ENCODE results near the gene HELZ. TPM values are rescaled to one million over a fixed set of nuclear protein-coding genes. Genes with fewer than 3 reads are reported as not detected.
A peak's percentile ranks its signal among the peaks of the same experiment; 100 is the strongest.
"Not testable (repeated sequence)": the region's sequence is repeated elsewhere in the genome, so short reads cannot be mapped to it uniquely, and the experiment has no call there.

HELZ gene
- polyA plus RNA-seq, 1 donor = 25.7 TPM

DNA sequence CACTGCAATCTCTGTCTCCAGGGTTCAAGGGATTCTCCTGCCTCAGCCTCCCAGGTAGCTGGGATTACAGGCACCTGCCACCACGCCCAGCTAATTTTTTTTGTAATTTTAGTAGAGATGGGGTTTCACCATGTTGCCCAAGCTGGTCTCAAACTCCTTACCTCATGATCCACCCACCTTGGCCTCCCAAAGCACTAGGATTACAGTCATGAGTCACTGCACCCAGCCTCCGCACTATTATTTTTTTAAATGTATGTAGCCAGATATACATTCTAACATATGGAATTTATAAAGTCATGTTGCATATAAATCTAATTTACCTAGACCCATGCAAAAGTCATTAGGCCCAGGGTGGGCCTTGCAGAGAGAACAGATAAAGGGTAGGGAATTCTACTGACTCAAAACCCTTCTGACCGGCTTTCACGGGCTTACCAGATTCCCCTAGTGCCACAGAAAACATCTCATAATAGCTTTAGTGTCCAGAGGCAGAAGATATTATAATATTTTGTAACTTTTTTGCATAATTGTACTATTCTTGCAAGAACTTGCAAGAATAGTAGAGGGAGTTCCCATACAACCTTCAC is 20.5 kb upstream of the HELZ start:
- no peak overlapping the region for H3K4me3 ChIP-seq (ENCODE audit: low read length)
- WGBS (ENCODE audit: insufficient coverage, low lambda C conversion rate) = no CpG with 5 or more reads among the region's 4 CpGs
- no peaks in the 10 kb centered on the region for H3K27me3 ChIP-seq (ENCODE audit: control insufficient read depth, insufficient read depth, low read length)
- peaks cover 4% of the 10 kb centered on the region for H3K4me1 ChIP-seq (ENCODE audit: control insufficient read depth, insufficient read depth, low read length)
- H3K27ac ChIP-seq (ENCODE audit: low read length) = no peak overlapping the region
- H3K36me3 ChIP-seq (ENCODE audit: control insufficient read depth, insufficient read depth, low read length) = no peaks in the 10 kb centered on the region
- H3K9me3 ChIP-seq (ENCODE audit: control insufficient read depth, low read depth, low read length) = no peaks in the 10 kb centered on the region
- no peak for DNase-seq

GRCh38 chr17:67262435-67263117 is 17.6 kb upstream of the HELZ start:
- H3K9me3 ChIP-seq (ENCODE audit: control insufficient read depth, low read depth, low read length) = no peaks in the 10 kb centered on the region
- peak; percentile 27 to 71 for DNase-seq
- no peaks in the 10 kb centered on the region for H3K27me3 ChIP-seq (ENCODE audit: control insufficient read depth, insufficient read depth, low read length)
- H3K36me3 ChIP-seq (ENCODE audit: control insufficient read depth, insufficient read depth, low read length) = no peaks in the 10 kb centered on the region
- peak overlapping the region; percentile 36 for H3K27ac ChIP-seq (ENCODE audit: low read length)
- H3K4me1 ChIP-seq (ENCODE audit: control insufficient read depth, insufficient read depth, low read length) = peaks cover 10% of the 10 kb centered on the region
- no peak overlapping the region for H3K4me3 ChIP-seq (ENCODE audit: low read length)
- 50% methylated on average over 1 of the region's 7 CpGs for WGBS (ENCODE audit: insufficient coverage, low lambda C conversion rate)

DNA sequence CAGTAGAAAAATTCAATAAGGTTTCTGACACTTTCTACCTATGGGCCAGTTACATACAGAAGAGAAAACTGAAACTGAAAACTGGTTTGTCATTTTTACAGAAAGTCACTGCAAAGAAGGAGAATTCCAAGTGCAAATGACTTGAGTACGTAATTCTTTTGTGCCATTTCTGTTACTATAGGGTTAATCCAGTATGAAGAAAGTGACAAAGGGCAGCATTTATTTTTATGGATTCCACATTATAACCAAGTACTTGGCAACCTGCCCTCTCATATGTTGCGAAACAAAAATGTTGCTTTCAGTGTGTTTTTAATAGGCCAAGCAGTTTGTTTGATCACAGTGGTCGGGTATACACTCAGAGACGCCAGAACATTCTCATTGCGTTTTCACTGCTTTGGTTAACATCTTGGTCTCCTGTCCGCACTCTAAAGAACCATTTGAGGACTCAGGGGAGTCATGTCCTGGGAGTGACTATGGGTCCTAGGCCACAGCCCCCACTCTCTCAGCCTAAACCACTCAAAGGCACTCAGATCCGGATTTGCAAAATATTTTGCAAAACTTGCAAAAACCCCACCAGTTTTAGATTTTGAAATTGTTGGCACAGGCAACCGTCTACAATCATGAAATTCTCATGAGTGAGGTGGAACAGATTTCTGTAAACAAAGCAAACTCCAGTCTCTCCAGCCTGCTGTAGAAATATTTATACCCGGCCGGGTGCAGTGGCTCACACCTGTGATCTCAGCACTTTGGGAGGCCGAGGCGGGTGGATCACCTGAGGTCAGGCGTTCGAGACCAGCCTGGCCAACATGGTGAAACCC is 15.4 kb upstream of the HELZ start:
- H3K27me3 ChIP-seq (ENCODE audit: control insufficient read depth, insufficient read depth, low read length) = no peaks in the 10 kb centered on the region
- H3K4me3 ChIP-seq (ENCODE audit: low read length) = no peak overlapping the region
- H3K9me3 ChIP-seq (ENCODE audit: control insufficient read depth, low read depth, low read length) = peaks cover 4% of the 10 kb centered on the region
- peak; percentile 75 to 91 for DNase-seq
- no peaks in the 10 kb centered on the region for H3K36me3 ChIP-seq (ENCODE audit: control insufficient read depth, insufficient read depth, low read length)
- peaks cover 10% of the 10 kb centered on the region for H3K4me1 ChIP-seq (ENCODE audit: control insufficient read depth, insufficient read depth, low read length)
- no CpG with 5 or more reads among the region's 14 CpGs for WGBS (ENCODE audit: insufficient coverage, low lambda C conversion rate)
- H3K27ac ChIP-seq (ENCODE audit: low read length) = peak overlapping the region; percentile 87

GRCh38 chr17:67258821-67259468 is 13.9 kb upstream of the HELZ start:
- no CpG with 5 or more reads among the region's 11 CpGs for WGBS (ENCODE audit: insufficient coverage, low lambda C conversion rate)
- Histone ChIP-seq H3K27me3 (ENCODE audit: control insufficient read depth, insufficient read depth, low read length) (no peaks in the 10 kb centered on the region), H3K4me3 (ENCODE audit: low read length) (no peak overlapping the region), H3K36me3 (ENCODE audit: control insufficient read depth, insufficient read depth, low read length) (no peaks in the 10 kb centered on the region), H3K4me1 (ENCODE audit: control insufficient read depth, insufficient read depth, low read length) (peaks cover 10% of the 10 kb centered on the region), H3K27ac (ENCODE audit: low read length) (no peak overlapping the region), H3K9me3 (ENCODE audit: control insufficient read depth, low read depth, low read length) (peaks cover 4% of the 10 kb centered on the region)
- no peak for DNase-seq

- Histone ChIP-seq H3K4me3 (ENCODE audit: low read length) (no peak overlapping the region), H3K36me3 (ENCODE audit: control insufficient read depth, insufficient read depth, low read length) (no peaks in the 10 kb centered on the region), H3K4me1 (ENCODE audit: control insufficient read depth, insufficient read depth, low read length) (peaks cover 7% of the 10 kb centered on the region), H3K9me3 (ENCODE audit: control insufficient read depth, low read depth, low read length) (peaks cover 4% of the 10 kb centered on the region), H3K27me3 (ENCODE audit: control insufficient read depth, insufficient read depth, low read length) (no peaks in the 10 kb centered on the region), H3K27ac (ENCODE audit: low read length) (no peak overlapping the region)
- DNase-seq = no peak
- WGBS (ENCODE audit: insufficient coverage, low lambda C conversion rate) = no CpG with 5 or more reads among the region's 5 CpGs
Observed at GRCh38 chr17:67256075-67256732, 11.2 kb upstream of the HELZ start.

- H3K27ac ChIP-seq (ENCODE audit: low read length) = no peak overlapping the region
- peaks cover 4% of the 10 kb centered on the region for H3K9me3 ChIP-seq (ENCODE audit: control insufficient read depth, low read depth, low read length)
- no peaks in the 10 kb centered on the region for H3K36me3 ChIP-seq (ENCODE audit: control insufficient read depth, insufficient read depth, low read length)
- no peak for DNase-seq
- WGBS (ENCODE audit: insufficient coverage, low lambda C conversion rate) = no CpG with 5 or more reads among the region's 2 CpGs
- no peaks in the 10 kb centered on the region for H3K4me1 ChIP-seq (ENCODE audit: control insufficient read depth, insufficient read depth, low read length)
- no peak overlapping the region for H3K4me3 ChIP-seq (ENCODE audit: low read length)
- no peaks in the 10 kb centered on the region for H3K27me3 ChIP-seq (ENCODE audit: control insufficient read depth, insufficient read depth, low read length)
Observed at GRCh38 chr17:67253384-67253783, 8.4 kb upstream of the HELZ start.

DNA sequence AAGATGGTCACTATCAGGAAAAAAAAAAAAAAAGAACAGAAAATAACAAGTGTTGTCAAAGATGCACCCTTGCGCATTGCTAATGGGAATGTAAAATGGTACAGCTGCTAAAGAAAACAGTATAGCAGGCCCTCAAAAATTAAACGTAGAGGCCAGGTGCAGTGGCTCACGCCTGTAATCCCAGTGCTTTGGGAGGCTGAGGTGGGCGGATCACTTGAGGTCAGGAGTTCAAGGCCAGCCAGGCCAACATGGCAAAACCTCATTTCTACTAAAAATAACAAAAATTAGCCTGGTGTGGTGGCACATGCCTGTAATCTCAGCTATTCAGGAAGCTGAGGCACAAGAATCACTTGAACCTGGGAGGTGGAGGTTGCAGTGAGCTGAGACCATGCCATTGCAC is 6.6 kb upstream of the HELZ start:
- not testable (repeated sequence) for H3K4me3 ChIP-seq (ENCODE audit: low read length); H3K27ac ChIP-seq (ENCODE audit: low read length); H3K4me1 ChIP-seq (ENCODE audit: control insufficient read depth, insufficient read depth, low read length); DNase-seq; H3K9me3 ChIP-seq (ENCODE audit: control insufficient read depth, low read depth, low read length); H3K36me3 ChIP-seq (ENCODE audit: control insufficient read depth, insufficient read depth, low read length); H3K27me3 ChIP-seq (ENCODE audit: control insufficient read depth, insufficient read depth, low read length)
- no CpG with 5 or more reads among the region's 4 CpGs for WGBS (ENCODE audit: insufficient coverage, low lambda C conversion rate)

DNA sequence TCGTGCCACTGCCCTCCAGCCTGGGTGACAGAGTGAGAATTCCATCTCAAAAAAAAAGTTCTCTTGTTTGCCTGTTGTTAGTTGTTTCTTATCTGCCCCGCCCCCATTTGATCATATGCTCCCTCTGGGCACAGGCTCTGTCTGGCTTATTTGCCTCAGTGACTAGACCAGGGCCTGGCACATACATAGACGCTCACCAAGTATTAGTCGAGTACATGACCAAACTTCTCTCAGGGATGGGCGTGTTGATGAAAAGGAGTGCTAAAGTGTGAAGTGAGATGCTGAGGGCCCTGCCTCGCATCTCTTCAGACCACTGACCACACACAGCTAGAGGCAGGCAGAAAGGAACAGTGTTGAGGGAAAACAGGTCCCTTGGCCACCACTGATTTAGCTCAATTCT is 3.3 kb upstream of the HELZ start:
- no peaks in the 10 kb centered on the region for H3K36me3 ChIP-seq (ENCODE audit: control insufficient read depth, insufficient read depth, low read length)
- H3K4me1 ChIP-seq (ENCODE audit: control insufficient read depth, insufficient read depth, low read length) = peaks cover 12% of the 10 kb centered on the region
- no peak overlapping the region for H3K4me3 ChIP-seq (ENCODE audit: low read length)
- no peak for DNase-seq
- no peaks in the 10 kb centered on the region for H3K27me3 ChIP-seq (ENCODE audit: control insufficient read depth, insufficient read depth, low read length)
- 100% methylated on average over 1 of the region's 6 CpGs for WGBS (ENCODE audit: insufficient coverage, low lambda C conversion rate)
- H3K27ac ChIP-seq (ENCODE audit: low read length) = no peak overlapping the region
- H3K9me3 ChIP-seq (ENCODE audit: control insufficient read depth, low read depth, low read length) = no peaks in the 10 kb centered on the region

GRCh38 chr17:67247416-67247900 is 2.5 kb upstream of the HELZ start:
- H3K27me3 ChIP-seq (ENCODE audit: control insufficient read depth, insufficient read depth, low read length) = no peaks in the 10 kb centered on the region
- no peak for DNase-seq
- peak overlapping the region; percentile 97 for H3K27ac ChIP-seq (ENCODE audit: low read length)
- H3K4me1 ChIP-seq (ENCODE audit: control insufficient read depth, insufficient read depth, low read length) = peaks cover 16% of the 10 kb centered on the region
- H3K4me3 ChIP-seq (ENCODE audit: low read length) = no peak overlapping the region
- H3K9me3 ChIP-seq (ENCODE audit: control insufficient read depth, low read depth, low read length) = no peaks in the 10 kb centered on the region
- H3K36me3 ChIP-seq (ENCODE audit: control insufficient read depth, insufficient read depth, low read length) = no peaks in the 10 kb centered on the region
- no CpG with 5 or more reads among the region's 12 CpGs for WGBS (ENCODE audit: insufficient coverage, low lambda C conversion rate)

All from large intestine (tissue), 3 donors.